ENCODE data around the gene RPTOR.

Gene RPTOR

GRCh38 chr17:80892019-80892855 is 347.6 kb downstream of the RPTOR start:
- FAIRE-seq: peak; percentile 96
- peak; percentile 94 for DNase-seq (ENCODE audit: insufficient read length, low spot score)

- DNase-seq (ENCODE audit: insufficient read length, low spot score) (no peak), FAIRE-seq (no peak)
Observed at GRCh38 chr17:80892900-80893603, 348.4 kb downstream of the RPTOR start.

GRCh38 chr17:80893604-80894438 is 349.2 kb downstream of the RPTOR start:
- no peak for FAIRE-seq
- DNase-seq (ENCODE audit: insufficient read length, low spot score): no peak

- DNase-seq (ENCODE audit: insufficient read length, low spot score): no peak
- no peak for FAIRE-seq
Observed at GRCh38 chr17:80894439-80894721, 349.7 kb downstream of the RPTOR start.

GRCh38 chr17:80894726-80895125 is 350.1 kb downstream of the RPTOR start:
- DNase-seq (ENCODE audit: insufficient read length, low spot score) (no peak), FAIRE-seq (no peak)

- no peak for DNase-seq (ENCODE audit: insufficient read length, low spot score)
- no peak for FAIRE-seq
Observed at GRCh38 chr17:80895366-80895765, 350.7 kb downstream of the RPTOR start.

- DNase-seq (ENCODE audit: insufficient read length, low spot score): no peak
- no peak for FAIRE-seq
Observed at GRCh38 chr17:80898716-80899115, 354.1 kb downstream of the RPTOR start.

GRCh38 chr17:80899402-80900268 is 355.0 kb downstream of the RPTOR start:
- peak; percentile 64 for DNase-seq (ENCODE audit: insufficient read length, low spot score)
- no peak for FAIRE-seq

- FAIRE-seq (no peak), DNase-seq (ENCODE audit: insufficient read length, low spot score) (no peak)
Observed at GRCh38 chr17:80901319-80901718, 356.7 kb downstream of the RPTOR start.

- FAIRE-seq (no peak), DNase-seq (ENCODE audit: insufficient read length, low spot score) (no peak)
Observed at GRCh38 chr17:80902197-80902962, 357.7 kb downstream of the RPTOR start.

- DNase-seq (ENCODE audit: insufficient read length, low spot score): no peak
- no peak for FAIRE-seq
Observed at GRCh38 chr17:80902963-80903611, 358.4 kb downstream of the RPTOR start.

- DNase-seq (ENCODE audit: insufficient read length, low spot score) (no peak), FAIRE-seq (no peak)
Observed at GRCh38 chr17:80904036-80904753, 359.6 kb downstream of the RPTOR start.

- DNase-seq (ENCODE audit: insufficient read length, low spot score) (no peak), FAIRE-seq (no peak)
Observed at GRCh38 chr17:80905586-80906230, 361.1 kb downstream of the RPTOR start.

GRCh38 chr17:80906364-80907259 is 362.0 kb downstream of the RPTOR start:
- FAIRE-seq (no peak), DNase-seq (ENCODE audit: insufficient read length, low spot score) (no peak)

- DNase-seq (ENCODE audit: insufficient read length, low spot score) (no peak), FAIRE-seq (no peak)
Observed at GRCh38 chr17:80907281-80907680, 362.6 kb downstream of the RPTOR start.

- FAIRE-seq (no peak), DNase-seq (ENCODE audit: insufficient read length, low spot score) (no peak)
Observed at GRCh38 chr17:80908211-80908610, 363.6 kb downstream of the RPTOR start.

- FAIRE-seq (no peak), DNase-seq (ENCODE audit: insufficient read length, low spot score) (no peak)
Observed at GRCh38 chr17:80908776-80909175, 364.1 kb downstream of the RPTOR start.
